Activated CD8-positive, alpha-beta memory T cell treated with anti-CD3 and anti-CD28 coated beads, Interleukin-2, amount 50 U/mL, for 1 hour (primary cell): ENCODE data around the gene ZNF544.

Experiments used
- DNase-seq: peaks from one replicate; pipeline ENCODE4 v3.0.0-alpha.2; 2020; ENCODE audit errors: extremely low read depth

Gene ZNF544

DNA sequence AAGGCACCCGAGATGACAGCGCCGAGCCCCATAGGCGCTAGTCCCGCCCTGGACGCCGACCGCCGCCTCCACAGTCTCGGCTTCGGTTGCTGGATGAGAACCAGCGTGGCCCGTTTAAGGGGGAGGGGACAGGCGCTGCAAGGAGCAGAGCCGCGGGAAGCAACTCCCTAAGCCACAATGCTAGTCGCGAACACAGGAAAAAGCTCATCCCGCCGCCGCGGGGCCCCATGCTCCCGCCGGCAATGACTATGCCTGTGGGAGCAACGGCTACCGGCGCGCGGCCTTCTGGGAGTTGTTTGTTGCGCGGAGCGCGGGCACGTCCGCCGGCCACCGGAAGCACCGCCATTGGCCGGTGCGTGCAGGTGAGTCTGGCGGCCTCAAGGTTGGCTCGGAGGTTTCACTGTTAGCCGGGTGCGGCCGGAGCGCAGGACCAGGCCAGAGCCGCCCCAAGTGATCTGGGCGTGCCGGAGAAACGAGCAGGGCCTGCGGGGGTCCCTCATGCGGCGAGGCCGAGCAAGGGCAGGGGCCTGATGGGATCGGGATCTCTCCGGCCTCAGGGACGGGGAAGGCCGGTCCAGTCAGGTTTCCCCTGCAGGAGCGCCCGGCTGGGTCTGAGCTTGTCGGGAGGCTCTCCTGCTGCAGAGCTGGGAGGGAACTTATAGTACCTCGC lies at the start of gene ZNF544:
ZNF544 (plus strand) TSS at position 330 of the 670 bp plus-strand sequence. CDS start 15,110 bp downstream, outside the sequence.
- no peak for DNase-seq

DNA sequence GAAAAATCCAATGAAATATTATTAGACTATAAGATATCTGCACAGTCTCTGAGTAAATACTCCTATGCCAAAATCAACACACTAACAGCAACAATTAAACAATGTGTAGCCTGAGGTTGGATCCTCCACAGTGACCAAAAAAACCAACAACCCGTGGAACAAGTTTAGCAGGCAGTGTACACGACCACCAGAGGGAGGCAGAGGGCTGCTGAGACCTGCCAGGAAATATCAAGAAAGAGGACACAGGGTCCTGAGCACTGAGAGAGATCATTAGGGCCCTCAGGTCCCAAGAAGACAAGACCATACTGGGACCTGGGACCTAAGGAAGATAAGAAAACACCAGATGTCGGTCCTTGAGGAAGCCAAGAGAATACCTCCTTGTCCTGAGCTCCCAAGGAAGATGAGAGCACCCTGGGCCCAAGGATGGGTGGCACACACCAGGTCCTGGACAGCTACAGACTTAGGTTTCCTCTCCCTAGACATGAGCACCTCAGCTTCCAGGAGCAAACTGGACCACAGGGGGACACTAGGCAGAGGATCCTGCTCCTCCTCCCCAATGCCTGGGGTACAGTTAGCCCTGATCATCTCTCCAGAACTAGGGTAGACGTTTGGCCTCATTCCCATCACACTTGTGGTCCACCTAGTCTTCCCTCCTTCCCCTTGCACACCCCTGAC lies 46.7 kb upstream of the ZNF544 start:
- DNase-seq, result peak; percentile 28

DNA sequence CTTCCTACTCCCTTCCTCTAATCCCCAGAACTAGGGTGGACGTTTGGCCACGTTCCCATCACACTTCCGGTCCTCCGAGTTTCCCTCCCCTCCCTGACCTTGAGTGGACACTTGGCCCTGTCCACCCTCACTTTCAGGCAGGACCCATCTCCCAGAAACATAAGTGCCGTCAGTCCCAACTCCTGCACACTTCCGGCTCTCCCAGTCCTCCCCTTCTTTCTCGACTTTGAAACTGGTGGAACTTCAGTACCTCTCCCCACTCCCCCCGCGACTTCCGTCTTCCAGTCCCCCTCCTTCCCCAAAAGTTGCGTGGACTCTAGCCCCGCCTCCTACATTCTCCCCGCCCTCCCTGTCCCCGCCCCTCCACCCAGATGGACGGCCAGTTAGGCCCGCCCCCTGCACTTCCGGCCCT lies 46.1 kb upstream of the ZNF544 start:
- no peak for DNase-seq

DNA sequence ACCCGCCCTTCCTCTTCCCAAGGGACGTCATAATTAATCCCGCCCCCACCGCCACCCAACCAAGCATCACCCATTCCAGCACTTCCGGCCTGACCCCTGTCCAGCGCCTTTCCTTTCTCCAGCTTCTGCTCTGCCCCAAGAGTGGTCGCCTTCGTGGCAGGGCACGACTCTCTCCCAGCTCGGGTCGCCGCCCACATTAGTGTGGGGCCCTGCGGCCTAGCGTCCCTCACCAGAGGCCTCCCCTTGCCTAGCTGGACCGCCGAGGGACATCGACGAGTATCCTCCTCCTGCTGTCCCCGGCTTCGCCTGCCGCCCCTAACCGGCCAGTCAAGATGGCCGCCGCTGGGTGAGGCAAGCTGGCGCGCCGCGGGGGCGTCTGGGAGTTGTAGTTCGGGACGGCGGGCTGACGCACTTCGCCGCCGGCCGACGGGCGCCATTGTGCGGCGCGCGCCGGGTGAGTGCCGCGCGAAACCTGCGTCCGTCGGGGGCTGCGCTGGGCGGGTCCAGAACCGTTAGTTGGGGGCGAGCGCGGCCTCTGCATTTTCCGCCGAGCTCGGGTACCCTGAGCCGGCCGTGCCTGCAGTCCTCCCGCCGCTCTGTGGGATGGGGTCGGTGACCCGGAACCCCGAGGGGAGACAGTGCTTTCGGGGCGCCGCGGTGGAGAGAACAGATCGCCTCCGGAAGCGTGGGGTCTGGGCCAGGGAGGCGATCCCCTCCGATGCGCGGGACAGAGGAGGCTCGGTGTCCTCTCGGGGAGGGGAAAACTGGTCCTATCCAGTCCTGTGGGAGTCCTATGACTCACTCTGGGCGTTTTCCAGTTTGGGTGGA lies 45.5 kb upstream of the ZNF544 start, which contains the start of gene ZNF274:
ZNF274 (plus strand) TSS at position 73 of the 828 bp plus-strand sequence. CDS start 905 bp downstream, outside the sequence.
- peak; percentile 85 for DNase-seq

DNA sequence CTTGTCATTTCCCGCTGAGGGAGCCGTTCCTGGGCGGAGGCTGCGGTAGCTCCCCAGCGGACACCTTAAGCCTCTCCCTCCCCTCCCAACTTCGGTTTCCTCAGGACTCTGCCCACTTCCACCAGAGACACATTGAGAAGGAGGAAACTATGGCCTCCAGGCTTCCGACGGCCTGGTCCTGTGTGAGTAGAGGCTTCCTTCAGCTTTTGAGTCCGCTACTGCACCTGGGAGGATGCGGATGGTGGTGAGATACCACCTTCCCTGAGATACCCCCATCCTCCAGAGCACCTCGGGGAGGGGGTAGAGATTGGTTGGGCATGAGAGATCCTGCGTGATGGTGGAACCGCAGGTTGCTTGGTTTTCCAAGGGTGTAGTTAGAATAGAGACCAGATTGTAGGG lies 44.9 kb upstream of the ZNF544 start:
- no peak for DNase-seq

DNA sequence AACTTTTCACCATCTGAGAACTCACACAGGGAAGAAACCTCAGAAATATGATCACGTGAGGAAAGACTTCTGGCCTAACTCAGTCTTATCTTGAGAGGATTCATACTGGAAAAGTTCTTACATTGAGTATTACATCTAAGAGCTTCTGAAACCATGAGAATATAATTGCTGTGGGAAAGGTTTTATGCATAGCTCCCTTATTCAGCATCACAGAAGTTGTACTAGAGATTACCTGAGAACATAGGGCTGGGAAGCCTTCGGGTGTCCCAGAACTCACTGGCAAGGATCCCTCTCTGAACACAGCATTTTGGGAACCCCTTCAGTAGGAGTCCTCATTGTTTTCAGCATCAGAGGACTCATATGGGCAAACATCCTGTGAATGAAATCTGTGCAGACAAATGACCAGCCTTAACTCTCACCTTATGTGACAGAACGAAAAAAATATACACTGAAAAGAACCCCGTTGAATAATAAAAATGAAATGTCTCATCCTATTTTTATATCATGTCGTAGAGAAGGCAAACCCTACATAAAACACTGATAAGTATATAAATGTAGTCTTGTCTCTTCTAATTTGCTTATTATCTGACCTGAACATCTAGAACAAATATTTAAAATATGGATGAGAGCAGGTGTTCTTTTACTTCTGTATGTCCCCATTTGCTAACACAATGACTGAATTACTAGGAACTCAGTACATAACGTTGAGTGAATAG lies 31.7 kb upstream of the ZNF544 start:
- DNase-seq, result no peak

DNA sequence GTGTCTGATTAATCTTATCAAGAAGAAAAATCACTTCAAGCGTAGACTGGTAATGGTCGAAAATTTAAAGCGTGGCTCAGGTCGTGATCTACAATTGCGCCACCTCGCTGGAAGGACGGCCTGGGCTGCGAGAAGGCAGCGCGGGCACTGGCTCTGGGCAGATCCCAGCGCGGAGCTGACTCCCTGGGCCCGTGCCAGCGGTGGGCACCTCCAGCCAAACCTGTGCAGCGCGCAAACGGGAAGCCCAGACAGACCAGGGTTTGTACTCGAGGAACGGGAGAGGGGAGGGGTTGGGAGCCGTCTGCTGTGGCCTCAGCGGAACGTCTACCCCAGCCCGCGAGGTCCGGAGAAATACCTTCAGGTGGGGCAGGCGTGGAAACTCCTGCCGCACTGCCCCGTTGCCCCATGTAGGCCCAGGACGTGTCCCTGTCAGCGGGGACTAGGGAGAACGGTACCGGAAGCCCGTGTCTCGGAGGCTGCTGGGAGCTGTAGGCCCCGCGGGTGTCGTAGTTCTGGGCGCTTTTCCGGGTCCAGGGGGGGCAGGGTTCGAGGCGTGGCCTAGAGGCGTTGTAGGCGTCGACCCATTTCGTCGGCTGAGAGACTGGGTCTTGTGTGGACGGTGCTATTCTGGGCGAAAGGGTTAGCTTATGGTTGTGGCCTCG lies 24.8 kb upstream of the ZNF544 start:
- no peak for DNase-seq

DNA sequence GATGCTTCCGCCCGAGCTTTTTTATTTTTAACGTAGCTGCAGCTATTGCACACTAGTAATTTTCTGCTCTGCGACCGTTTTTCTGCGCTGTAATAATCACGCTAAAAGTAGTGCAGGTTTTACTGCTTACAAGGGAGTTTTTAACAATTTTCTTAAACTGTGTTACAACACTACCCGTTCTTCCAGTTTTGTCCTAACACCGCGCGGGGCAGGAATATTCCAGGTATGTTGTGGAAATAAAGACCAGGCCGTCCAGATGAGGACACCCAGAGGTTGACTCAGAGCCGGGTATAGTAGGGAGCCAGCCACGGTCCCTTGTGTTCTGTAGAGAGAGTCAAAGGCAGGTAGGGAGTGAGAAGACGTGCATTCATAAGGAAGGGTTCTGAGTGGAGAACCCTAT lies 24.1 kb upstream of the ZNF544 start:
- DNase-seq, result no peak

DNA sequence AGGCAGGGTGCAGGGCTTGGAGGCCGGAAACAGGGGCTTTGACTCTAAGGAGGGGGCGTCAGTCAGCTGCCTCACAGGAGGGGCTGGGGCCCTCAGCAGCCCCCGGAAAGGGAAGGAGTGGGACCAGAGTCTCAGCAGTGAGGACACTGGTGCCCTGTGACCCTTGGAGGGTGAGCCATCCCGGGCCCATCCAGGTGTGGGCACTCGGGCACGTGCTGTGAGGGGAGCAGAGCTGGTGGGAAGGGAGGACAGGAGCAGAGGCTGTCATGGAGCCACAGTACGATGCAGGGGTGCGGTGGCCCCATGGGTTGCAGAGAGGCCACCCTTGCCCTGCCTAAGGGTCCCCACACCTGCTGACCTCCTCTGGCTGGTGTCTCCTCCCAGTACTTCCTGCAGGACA lies 19.1 kb upstream of the ZNF544 start:
- no peak for DNase-seq

DNA sequence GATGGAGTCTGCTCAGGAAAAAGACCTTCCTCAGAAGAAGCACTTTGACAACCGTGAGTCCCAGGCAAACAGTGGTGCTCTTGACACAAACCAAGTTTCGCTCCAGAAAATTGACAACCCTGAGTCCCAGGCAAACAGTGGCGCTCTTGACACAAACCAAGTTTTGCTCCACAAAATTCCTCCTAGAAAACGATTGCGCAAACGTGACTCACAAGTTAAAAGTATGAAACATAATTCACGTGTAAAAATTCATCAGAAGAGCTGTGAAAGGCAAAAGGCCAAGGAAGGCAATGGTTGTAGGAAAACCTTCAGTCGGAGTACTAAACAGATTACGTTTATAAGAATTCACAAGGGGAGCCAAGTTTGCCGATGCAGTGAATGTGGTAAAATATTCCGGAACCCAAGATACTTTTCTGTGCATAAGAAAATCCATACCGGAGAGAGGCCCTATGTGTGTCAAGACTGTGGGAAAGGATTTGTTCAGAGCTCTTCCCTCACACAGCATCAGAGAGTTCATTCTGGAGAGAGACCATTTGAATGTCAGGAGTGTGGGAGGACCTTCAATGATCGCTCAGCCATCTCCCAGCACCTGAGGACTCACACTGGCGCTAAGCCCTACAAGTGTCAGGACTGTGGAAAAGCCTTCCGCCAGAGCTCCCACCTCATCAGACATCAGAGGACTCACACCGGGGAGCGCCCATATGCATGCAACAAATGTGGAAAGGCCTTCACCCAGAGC lies 16.2 kb upstream of the ZNF544 start:
- no peak for DNase-seq

DNA sequence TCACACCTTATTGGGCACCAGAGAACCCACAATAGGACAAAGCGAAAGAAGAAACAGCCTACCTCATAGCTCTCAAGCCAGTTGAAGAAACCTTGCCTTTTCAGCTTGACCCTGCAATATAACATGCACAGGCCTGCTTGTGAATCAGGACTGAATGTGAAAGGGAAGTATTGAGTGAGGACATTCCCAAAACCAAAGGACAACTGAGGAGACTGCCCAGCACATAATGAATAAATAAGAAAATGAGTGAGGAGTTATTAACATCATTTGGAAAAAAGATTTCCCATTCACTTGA lies 15.7 kb upstream of the ZNF544 start:
- DNase-seq, result no peak

DNA sequence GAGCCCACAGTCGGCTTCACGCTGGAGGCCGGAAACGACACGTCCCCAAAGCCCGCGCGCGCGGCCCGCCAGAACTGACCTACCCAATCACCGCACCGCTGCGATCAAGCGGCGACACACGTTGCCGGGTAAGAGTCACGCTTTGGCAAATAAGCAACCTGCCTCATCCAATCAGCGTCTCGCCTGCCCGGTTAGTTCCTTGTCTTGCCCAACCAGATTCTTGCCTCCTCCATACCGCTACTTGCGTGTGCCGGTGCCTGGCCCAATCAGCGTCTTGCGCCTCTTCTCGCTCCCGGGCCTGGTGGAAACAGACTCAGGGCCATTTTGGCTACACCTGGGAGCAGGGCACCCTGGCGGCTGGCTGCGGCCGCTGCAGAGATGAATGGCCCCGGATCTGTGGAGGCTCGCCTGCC lies 11.6 kb upstream of the ZNF544 start:
- no peak for DNase-seq

DNA sequence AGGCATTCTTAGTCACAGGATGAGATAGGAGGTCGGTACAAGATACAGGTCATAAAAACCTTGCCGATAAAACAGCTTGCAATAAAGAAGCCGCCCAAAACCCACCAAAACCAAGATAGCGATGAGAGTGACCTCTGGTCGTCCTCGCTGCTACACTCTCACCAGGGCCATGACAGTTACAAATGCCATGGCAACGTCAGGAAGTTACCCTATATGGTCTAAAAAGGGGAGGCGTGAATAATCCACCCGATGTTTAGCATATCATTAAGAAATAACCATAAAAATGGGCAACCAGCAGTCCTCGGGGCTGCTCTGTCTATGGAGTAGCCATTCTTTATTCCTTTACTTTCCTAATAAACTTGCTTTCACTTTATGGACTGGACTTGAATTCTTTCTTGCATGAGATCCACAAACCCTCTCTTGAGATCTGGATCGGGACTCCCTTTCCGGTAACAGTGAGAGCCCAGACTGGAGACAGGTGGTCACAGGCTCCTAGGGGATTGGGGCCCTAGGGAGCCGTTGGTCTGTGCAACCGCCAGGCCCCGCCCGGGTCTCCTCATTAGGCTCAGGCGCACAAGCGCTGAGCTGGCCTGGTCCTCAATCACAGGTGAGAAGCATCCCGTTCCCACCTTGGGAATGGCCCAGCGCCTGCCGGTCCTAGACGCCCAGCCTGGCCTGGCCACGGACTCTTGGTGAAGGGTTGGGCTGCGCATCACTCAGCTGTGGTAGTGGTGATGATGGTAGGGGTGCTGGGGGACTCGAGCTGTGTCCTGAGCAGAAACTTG lies 10.9 kb upstream of the ZNF544 start:
- DNase-seq, result no peak

DNA sequence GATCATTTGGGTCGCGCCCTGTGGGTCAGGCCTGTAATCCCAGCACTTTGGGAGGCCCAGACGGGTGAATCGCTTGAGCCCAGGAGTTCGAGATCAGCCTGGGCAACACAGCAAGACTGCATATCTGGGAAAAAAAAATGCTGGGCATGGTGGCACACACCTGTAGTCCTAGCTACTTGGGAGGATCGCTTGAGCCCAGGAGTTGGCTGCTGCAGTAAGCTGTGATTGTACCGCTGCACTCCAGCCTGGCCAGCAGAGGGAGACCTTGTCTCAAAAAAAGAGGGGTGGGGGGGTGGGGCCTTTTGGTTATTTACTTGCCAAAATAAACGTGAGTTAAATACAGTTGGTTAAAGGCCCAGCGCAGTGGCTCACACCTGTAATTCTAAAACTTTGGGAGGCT lies 9.8 kb upstream of the ZNF544 start:
- no peak for DNase-seq

DNA sequence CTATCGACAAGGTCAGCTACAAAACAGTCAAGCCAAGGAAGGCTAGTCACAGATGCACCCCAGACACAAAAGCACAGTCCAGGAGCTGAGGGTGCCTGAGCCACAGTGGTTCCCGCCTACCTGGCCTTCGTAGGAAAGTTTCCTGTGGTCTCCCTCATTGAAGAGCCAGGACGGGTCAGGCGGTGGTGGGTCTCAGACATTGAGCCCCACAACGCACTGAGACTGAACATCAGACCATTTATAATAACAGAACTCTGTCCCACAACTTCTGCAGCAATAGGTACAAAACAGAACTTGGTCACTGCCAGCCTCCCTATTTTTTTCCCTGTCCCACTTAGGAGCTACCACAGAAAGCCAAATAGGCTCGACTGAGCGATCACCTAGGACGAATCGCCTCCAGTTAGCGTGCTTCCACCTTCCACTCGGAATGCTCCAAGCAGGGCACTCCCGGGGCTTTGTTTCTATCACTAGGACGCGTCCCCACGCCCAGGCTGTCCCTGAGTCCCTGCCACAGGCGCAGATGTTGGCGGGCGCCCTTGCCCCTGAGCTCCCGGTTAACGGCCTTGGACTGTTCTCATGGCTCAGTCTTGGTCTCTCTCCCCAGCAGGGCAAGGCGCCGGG lies 640 bp upstream of the ZNF544 start:
- DNase-seq, result no peak

DNA sequence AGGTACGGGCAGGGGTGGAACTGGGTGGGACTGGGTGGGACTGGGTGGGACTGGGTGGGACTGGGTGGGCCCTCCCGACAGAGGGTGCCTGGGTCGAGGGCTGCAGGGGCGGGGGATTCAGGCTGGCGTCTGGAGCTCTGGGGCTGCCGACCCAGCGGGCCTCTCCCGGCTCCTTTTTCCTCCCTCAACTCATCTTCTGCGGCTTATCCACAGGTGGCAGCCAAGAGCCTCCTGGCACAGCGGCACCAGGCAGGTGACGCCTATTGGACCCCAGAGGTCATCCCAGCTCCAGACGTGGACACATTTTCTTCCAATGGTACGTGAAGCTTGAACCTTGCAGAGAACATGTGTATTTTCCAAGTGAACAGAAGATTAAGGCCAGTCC lies 533 bp downstream of the ZNF544 start:
- no peak for DNase-seq

DNA sequence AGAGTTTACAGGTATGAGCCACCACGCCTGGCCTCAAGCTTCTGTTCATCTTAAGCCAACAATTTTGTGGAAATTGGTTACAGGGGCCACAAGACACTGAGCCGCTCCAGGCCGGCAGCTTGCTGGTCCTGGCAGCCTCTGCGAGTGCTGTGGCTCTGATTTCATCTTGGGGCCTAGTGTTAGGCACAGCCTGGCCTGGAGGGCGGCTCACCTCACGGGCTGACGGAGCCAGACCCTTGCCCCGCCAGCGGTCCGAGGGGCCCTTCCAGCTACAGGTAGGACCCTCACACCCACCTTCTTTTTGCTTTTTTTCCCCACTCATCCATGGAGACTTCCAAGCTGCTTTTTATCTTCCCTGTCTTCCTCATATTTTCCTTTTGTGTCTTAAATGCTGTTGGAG lies 8.6 kb downstream of the ZNF544 start:
- DNase-seq, result no peak

DNA sequence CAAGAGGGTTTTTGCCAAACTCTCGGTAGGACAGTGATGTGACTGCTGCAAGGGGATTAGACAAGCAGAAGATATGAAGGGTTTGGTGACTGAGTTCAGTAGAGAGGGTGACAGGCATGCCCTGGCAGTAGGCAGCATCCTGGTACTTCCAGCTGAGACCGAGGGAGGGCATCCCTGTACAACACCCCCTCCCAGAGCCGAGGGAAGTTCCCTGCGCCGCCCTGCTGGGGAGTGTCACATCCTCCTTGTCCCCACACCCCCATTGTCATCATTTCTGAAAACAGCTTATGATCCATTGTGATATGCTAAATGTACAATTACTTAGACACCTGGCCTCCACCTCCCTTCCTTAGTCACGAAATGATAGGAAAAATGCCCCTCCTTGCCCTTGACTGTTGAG lies 14.6 kb downstream of the ZNF544 start:
- no peak for DNase-seq

DNA sequence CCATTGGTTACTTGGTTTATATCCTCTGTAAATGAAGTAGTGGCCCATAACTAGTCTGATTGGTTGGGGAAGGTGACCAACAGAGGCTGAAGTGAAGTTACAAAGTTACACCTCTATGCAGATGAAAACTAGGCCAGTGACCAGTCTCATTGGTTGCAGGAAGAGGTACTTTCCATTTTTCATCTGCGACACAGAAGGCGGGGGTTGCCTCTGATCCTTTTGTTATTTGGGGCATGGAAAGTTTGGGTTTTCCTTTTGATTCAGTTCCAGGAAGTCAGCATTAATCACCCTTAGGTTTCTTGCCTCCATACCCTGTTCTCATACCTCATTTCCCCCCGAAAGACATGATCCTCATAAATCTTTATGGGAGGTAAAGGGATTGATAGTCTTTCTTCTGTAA lies 20.2 kb downstream of the ZNF544 start:
- DNase-seq, result no peak
